ENCODE data around the gene PFKP.

DNA sequence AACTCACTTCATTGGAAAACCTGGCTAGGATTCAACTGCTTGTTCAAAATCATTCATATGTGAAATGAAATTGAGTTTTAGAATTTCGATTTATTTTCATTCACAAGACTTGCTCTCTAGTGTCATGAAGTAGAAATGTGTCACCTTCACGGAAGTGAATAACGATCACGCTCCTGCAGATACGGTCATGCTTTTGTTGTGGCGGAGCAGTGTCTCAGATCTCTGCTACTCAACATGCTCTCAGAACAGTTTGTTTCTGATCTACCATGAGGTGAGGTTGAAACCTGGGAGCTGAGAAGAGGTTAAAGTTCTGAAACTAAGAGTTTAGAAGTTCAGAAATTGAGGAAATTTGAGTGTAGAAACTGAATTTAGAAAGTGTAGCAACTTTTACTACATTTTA lies 119.0 kb downstream of the PFKP start:
- TF ChIP-seq, protein P1, sequence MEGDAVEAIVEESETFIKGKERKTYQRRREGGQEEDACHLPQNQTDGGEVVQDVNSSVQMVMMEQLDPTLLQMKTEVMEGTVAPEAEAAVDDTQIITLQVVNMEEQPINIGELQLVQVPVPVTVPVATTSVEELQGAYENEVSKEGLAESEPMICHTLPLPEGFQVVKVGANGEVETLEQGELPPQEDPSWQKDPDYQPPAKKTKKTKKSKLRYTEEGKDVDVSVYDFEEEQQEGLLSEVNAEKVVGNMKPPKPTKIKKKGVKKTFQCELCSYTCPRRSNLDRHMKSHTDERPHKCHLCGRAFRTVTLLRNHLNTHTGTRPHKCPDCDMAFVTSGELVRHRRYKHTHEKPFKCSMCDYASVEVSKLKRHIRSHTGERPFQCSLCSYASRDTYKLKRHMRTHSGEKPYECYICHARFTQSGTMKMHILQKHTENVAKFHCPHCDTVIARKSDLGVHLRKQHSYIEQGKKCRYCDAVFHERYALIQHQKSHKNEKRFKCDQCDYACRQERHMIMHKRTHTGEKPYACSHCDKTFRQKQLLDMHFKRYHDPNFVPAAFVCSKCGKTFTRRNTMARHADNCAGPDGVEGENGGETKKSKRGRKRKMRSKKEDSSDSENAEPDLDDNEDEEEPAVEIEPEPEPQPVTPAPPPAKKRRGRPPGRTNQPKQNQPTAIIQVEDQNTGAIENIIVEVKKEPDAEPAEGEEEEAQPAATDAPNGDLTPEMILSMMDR (IDR thresholded peaks at IDR 0.05) = no peak
- no peak for TF ChIP-seq POLR2A (IDR thresholded peaks at IDR 0.05)
